IMR-90 (cell line): ENCODE results near the gene GATAD2A. TPM values are rescaled to one million over a fixed set of nuclear protein-coding genes. Genes with fewer than 3 reads are reported as not detected.

Source experiments
- ATAC-seq: fragments of 200-7000 bp; cut with Tn5 transposase; 2 replicates; pipeline ENCODE4 v1.9.1; 2020; ENCODE audit warnings: low read depth, mild to moderate bottlenecking, moderate library complexity
- BruUV-seq: library from RNA; stranded (reverse); fragments of 400-500 nt; replicated peaks from 2 replicates; lab custom pipeline; 2021; lab: Mats Ljungman, UMichigan
- CTCF ChIA-PET: fragments of 300-600 bp; formaldehyde crosslinking; extraction: SDS; loops from one replicate; lab custom pipeline; 2021; ENCODE audit warnings: antibody characterized with exemption; lab: Yijun Ruan, JAX
- POLR2A ChIA-PET: fragments of 300-600 bp; sonication (Branson Sonifier 250); formaldehyde crosslinking; loops from one replicate; lab custom pipeline; 2022; ENCODE audit warnings: antibody characterized with exemption; ENCODE audit not compliant: unreplicated experiment; lab: Charles Lee
- DNase-seq: peaks from one replicate; pipeline ENCODE4 v3.0.0; 2013
- H2AFZ ChIP-seq: replicated peaks from 2 replicates; pipeline ENCODE3; 2013; ENCODE audit warnings: low read length, mild to moderate bottlenecking; ENCODE audit not compliant: poor library complexity
- H2AK5ac ChIP-seq: 2 replicates; pipeline ENCODE4 v1.6.1; 2013; ENCODE audit warnings: low read depth, low read length, inconsistent platforms
- H2AK9ac ChIP-seq: replicated peaks from 2 replicates; pipeline ENCODE3; 2013; ENCODE audit warnings: mild to moderate bottlenecking, low read depth, low read length, moderate library complexity; ENCODE audit not compliant: poor library complexity
- H2BK120ac ChIP-seq: 2 replicates; pipeline ENCODE4 v1.6.1; 2013; ENCODE audit warnings: low read depth, low read length, inconsistent platforms
- H2BK15ac ChIP-seq: 3 replicates; pipeline ENCODE4 v1.6.1; 2013; ENCODE audit warnings: low read depth, low read length, inconsistent platforms
- H2BK20ac ChIP-seq: 2 replicates; pipeline ENCODE4 v1.6.1; 2013; ENCODE audit warnings: low read depth, mild to moderate bottlenecking, inconsistent platforms, low read length, moderate library complexity
- H2BK5ac ChIP-seq: 2 replicates; pipeline ENCODE4 v1.6.1; 2013; ENCODE audit warnings: mild to moderate bottlenecking, low read depth, low read length, inconsistent platforms; ENCODE audit not compliant: poor library complexity, severe bottlenecking
- H3K14ac ChIP-seq: replicated peaks from 2 replicates; pipeline ENCODE4 v1.6.1; 2013; ENCODE audit warnings: low read depth, low read length, inconsistent platforms
- H3K18ac ChIP-seq: 2 replicates; pipeline ENCODE4 v1.6.1; 2013; ENCODE audit warnings: low read depth, low read length, control low read depth
- H3K23ac ChIP-seq: 2 replicates; pipeline ENCODE4 v1.6.1; 2013; ENCODE audit warnings: low read depth, low read length, inconsistent platforms
- H3K27ac ChIP-seq: 2 replicates; pipeline ENCODE4 v1.5.1; 2013; ENCODE audit warnings: mild to moderate bottlenecking, control low read depth, low read length; ENCODE audit not compliant: insufficient read depth
- H3K27me3 ChIP-seq: 2 replicates; pipeline ENCODE4 v1.6.1; 2013; ENCODE audit warnings: low read length; ENCODE audit not compliant: control insufficient read depth, insufficient read depth
- H3K36me3 ChIP-seq: 2 replicates; pipeline ENCODE4 v1.6.1; 2013; ENCODE audit warnings: low read length, mixed read lengths; ENCODE audit not compliant: control insufficient read depth, insufficient read depth
- H3K4ac ChIP-seq: 2 replicates; pipeline ENCODE4 v1.6.1; 2013; ENCODE audit warnings: low read depth, low read length, inconsistent platforms
- H3K4me1 ChIP-seq: 2 replicates; pipeline ENCODE4 v1.6.1; 2013; ENCODE audit warnings: low read length, mixed read lengths; ENCODE audit not compliant: control insufficient read depth, insufficient read depth
- H3K4me2 ChIP-seq: 2 replicates; pipeline ENCODE4 v1.6.1; 2013; ENCODE audit warnings: low read depth, mild to moderate bottlenecking, control low read depth, low read length, moderate library complexity
- H3K4me3 ChIP-seq: 2 replicates; pipeline ENCODE4 v1.5.1; 2013; ENCODE audit warnings: low read depth, mild to moderate bottlenecking, control low read depth, low read length, moderate library complexity; ENCODE audit not compliant: insufficient read depth
- H3K56ac ChIP-seq: 2 replicates; pipeline ENCODE4 v1.6.1; 2013; ENCODE audit warnings: low read length, inconsistent platforms; ENCODE audit not compliant: insufficient read depth; ENCODE audit errors: extremely low read depth
- H3K79me1 ChIP-seq, 2 experiments: 2 replicates each; pipeline ENCODE4 v1.6.1; 2013; ENCODE audit warnings: low read length in 2 of 2, inconsistent platforms in 1 of 2, low read depth in 1 of 2
- H3K9ac ChIP-seq: 2 replicates; pipeline ENCODE4 v1.6.1; 2013; ENCODE audit warnings: low read depth, low read length, control low read depth
- H3K9me1 ChIP-seq: 2 replicates; pipeline ENCODE4 v1.6.1; 2013; ENCODE audit warnings: low read length, inconsistent platforms; ENCODE audit not compliant: insufficient read depth
- H3K9me3 ChIP-seq: 2 replicates; pipeline ENCODE4 v1.6.1; 2013; ENCODE audit warnings: low read length; ENCODE audit not compliant: control insufficient read depth, insufficient read depth
- H4K20me1 ChIP-seq: 2 replicates; pipeline ENCODE4 v1.6.1; 2013; ENCODE audit warnings: low read length, inconsistent platforms; ENCODE audit not compliant: insufficient read depth
- H4K5ac ChIP-seq: 2 replicates; pipeline ENCODE4 v1.6.1; 2013; ENCODE audit warnings: mild to moderate bottlenecking, low read depth, low read length, control low read depth
- H4K8ac ChIP-seq, 2 experiments: 2 replicates each; pipeline ENCODE4 v1.6.1; 2013; ENCODE audit warnings: low read depth in 2 of 2, low read length in 2 of 2, control low read depth in 1 of 2, inconsistent platforms in 1 of 2
- H4K91ac ChIP-seq: 2 replicates; pipeline ENCODE4 v1.6.1; 2013; ENCODE audit warnings: low read depth, low read length, inconsistent platforms; ENCODE audit not compliant: insufficient read depth
- BHLHE40 ChIP-seq: fragments of 150-350 bp; IDR thresholded peaks from 2 replicates; pipeline ENCODE4 v1.6.1; 2016; ENCODE audit warnings: mild to moderate bottlenecking, low read depth, low read length
- CEBPB ChIP-seq: IDR thresholded peaks from 2 replicates; pipeline ENCODE4 v1.6.1; 2012; ENCODE audit warnings: low read depth, low read length, improper control_type of control experiment
- CHD1 ChIP-seq: IDR thresholded peaks from 2 replicates; pipeline ENCODE4 v1.6.1; 2012; ENCODE audit warnings: low read depth, low read length, improper control_type of control experiment
- CTCF ChIP-seq: conservative IDR thresholded peaks from 2 replicates; pipeline ENCODE4 v1.5.1; 2012; ENCODE audit warnings: mild to moderate bottlenecking, low read depth, low read length, improper control_type of control experiment
- ELK1 ChIP-seq: fragments of 150-350 bp; IDR thresholded peaks from 2 replicates; pipeline ENCODE4 v1.6.1; 2016; ENCODE audit warnings: low read depth, mild to moderate bottlenecking, low read length, moderate library complexity, borderline replicate concordance
- FOS ChIP-seq: fragments of 150-350 bp; IDR thresholded peaks from 2 replicates; pipeline ENCODE4 v1.6.1; 2016; ENCODE audit warnings: low read depth, low read length
- MAFK ChIP-seq: IDR thresholded peaks from 2 replicates; pipeline ENCODE4 v1.6.1; 2012; ENCODE audit warnings: low read depth, low read length, improper control_type of control experiment
- MAZ ChIP-seq: IDR thresholded peaks from 2 replicates; pipeline ENCODE4 v1.6.1; 2012; ENCODE audit warnings: low read depth, mild to moderate bottlenecking, low read length, improper control_type of control experiment, moderate library complexity, borderline replicate concordance
- MXI1 ChIP-seq: IDR thresholded peaks from 2 replicates; pipeline ENCODE4 v1.6.1; 2012; ENCODE audit warnings: low read depth, mild to moderate bottlenecking, low read length, moderate library complexity, borderline replicate concordance
- NFE2L2 ChIP-seq: fragments of 150-350 bp; IDR thresholded peaks from 2 replicates; pipeline ENCODE4 v1.6.1; 2016; ENCODE audit warnings: low read depth, mild to moderate bottlenecking, low read length
- POLR2A ChIP-seq: IDR thresholded peaks from 2 replicates; pipeline ENCODE4 v1.6.1; 2012; ENCODE audit warnings: mild to moderate bottlenecking, low read depth, low read length
- RAD21 ChIP-seq: IDR thresholded peaks from 2 replicates; pipeline ENCODE4 v1.6.1; 2012; ENCODE audit warnings: low read length, improper control_type of control experiment
- RCOR1 ChIP-seq: IDR thresholded peaks from 2 replicates; pipeline ENCODE4 v1.6.1; 2012; ENCODE audit warnings: mild to moderate bottlenecking, low read length, improper control_type of control experiment; ENCODE audit not compliant: insufficient replicate concordance
- RFX5 ChIP-seq: IDR thresholded peaks from 2 replicates; pipeline ENCODE4 v1.8.0; 2012; ENCODE audit warnings: low read depth, mild to moderate bottlenecking, low read length, moderate library complexity
- SMC3 ChIP-seq: fragments of 150-350 bp; IDR thresholded peaks from 2 replicates; pipeline ENCODE4 v1.6.1; 2016; ENCODE audit warnings: low read depth, mild to moderate bottlenecking, antibody characterized with exemption, low read length, moderate library complexity
- USF2 ChIP-seq: fragments of 150-350 bp; IDR thresholded peaks from 2 replicates; pipeline ENCODE4 v1.6.1; 2017; ENCODE audit warnings: mild to moderate bottlenecking, antibody characterized with exemption, low read length, low read depth
- WGBS, 2 experiments: methylation state at CpG; one replicate each; pipeline versions ENCODE4 v1.1.5 to v1.1.7; 2013; ENCODE audit warnings: missing lambda C conversion rate in 2 of 2; ENCODE audit not compliant: insufficient read length in 1 of 2; ENCODE audit errors: extremely low coverage in 2 of 2; 5-methylcytosine and 5-hydroxymethylcytosine counted together
- dilution Hi-C: fragments of 300-500 bp; cut with HindIII; formaldehyde crosslinking; loops from one replicate; pipeline ENCODE4 v1.14.3; 2018; ENCODE audit warnings: low sequenced_read_pairs; ENCODE audit not compliant: unreplicated experiment
- in situ Hi-C: fragments of 300-500 bp; cut with MboI; formaldehyde crosslinking; loops from 3 replicates; pipeline ENCODE4 v1.14.3; 2019; ENCODE audit warnings: low sequenced_read_pairs, inconsistent platforms, mixed read lengths
- intact Hi-C: fragments of 100-400 bp; cut with micrococcal nuclease; formaldehyde crosslinking; loops from 2 replicates; pipeline ENCODE4 v1.10.0; 2022
- polyA plus RNA-seq, 3 experiments: library from polyadenylated mRNA; depleted of rRNA; stranded (reverse); fragments of >200 nt; gene quantifications; 2 replicates each; pipeline ENCODE4 v1.2.3, GENCODE V29; 2012; ENCODE audit warnings: low replicate concordance in 1 of 3
- total RNA-seq: library from RNA; depleted of rRNA; stranded (reverse); fragments of >200 nt; gene quantifications from 2 replicates; pipeline ENCODE4 v1.2.3, GENCODE V29; 2012

GATAD2A gene
- total and polyA plus RNA-seq, 2 of the 4 experiments (the other 2 are of a cell fraction) = 23.5 to 33.2 TPM

DNA sequence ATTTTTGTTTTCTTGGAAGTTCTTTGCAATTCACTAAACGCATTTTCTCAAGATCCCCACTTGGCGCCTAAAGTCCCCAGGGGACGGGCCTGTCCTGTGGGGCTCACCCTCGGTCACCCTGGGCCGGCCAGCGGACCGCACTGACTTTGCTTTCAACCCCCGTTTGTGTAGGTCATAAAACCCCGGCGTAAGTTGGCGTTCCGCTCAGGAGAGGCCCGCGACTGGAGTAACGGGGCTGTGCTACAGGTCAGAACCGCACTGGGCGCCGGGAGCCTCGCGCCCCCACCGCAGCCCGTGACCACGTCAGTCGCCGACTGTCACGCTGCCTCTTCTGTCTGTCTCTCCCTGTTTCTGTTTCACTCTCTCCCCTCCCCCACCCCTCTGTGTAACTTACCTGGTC is 96.3 kb downstream of the GATAD2A start:
- CTCF ChIA-PET = no interaction called here
- Histone ChIP-seq H4K8ac (no peak overlapping the region), H3K4me2 (no peak overlapping the region), H3K4me1 (no peaks in the 10 kb centered on the region), H3K79me1 (peaks cover 7 to 19% of the 10 kb centered on the region in 2 experiments; a peak in 3 of 4 replicates), H3K27me3 (no peaks in the 10 kb centered on the region), H2BK120ac (no peak overlapping the region), H3K9me3 (no peaks in the 10 kb centered on the region), H2AK9ac (no peak overlapping the region), H4K91ac (no peak overlapping the region), H2AFZ (no peak overlapping the region), H2BK5ac (no peak overlapping the region), H3K14ac (no peak overlapping the region), H3K56ac (no peak overlapping the region), H4K5ac (no peak overlapping the region), H3K18ac (no peak overlapping the region), H2BK15ac (no peak overlapping the region), H3K36me3 (peaks cover 76% of the 10 kb centered on the region), H3K27ac (no peak overlapping the region), H3K9ac (no peak overlapping the region), H4K20me1 (no peaks in the 10 kb centered on the region; the same call in 1 of the 2 replicates), H3K9me1 (no peaks in the 10 kb centered on the region; the same call in 1 of the 2 replicates), H3K4me3 (no peak overlapping the region), H2BK20ac (no peak overlapping the region), H3K4ac (no peak overlapping the region), H3K23ac (no peak overlapping the region), H2AK5ac (no peak overlapping the region)
- no TSS peak for BruUV-seq
- in situ Hi-C loops (no loop called here), intact Hi-C loops (no loop called here), dilution Hi-C loops (no loop called here)
- ATAC-seq (no peak), DNase-seq (no peak)
- TF ChIP-seq RFX5 (no peak), MAFK (no peak), NFE2L2 (no peak), RAD21 (no peak), RCOR1 (no peak), SMC3 (no peak), FOS (no peak), POLR2A (no peak), USF2 (no peak), CTCF (no peak), CEBPB (no peak), BHLHE40 (no peak), MXI1 (no peak), ELK1 (no peak), CHD1 (no peak), MAZ (no peak)
- WGBS, 2 experiments = 97% methylated on average over 13 of the region's 26 CpGs; no CpG with 5 or more reads in 1 of the 2 experiments
- POLR2A ChIA-PET = no interaction called here
